COR-L47 (cell line): ENCODE measurements around the gene HOXA10.

Experiments used
- DNase-seq: peaks from one replicate; lab custom pipeline; 2025; lab: John Stamatoyannopoulos, UW

Gene HOXA10

GRCh38 chr7:27179503-27180430 lies 5.6 kb upstream of the HOXA10 start:
- no peak for DNase-seq

- DNase-seq: no peak
Observed at GRCh38 chr7:27179030-27179429, 4.9 kb upstream of the HOXA10 start.

DNA sequence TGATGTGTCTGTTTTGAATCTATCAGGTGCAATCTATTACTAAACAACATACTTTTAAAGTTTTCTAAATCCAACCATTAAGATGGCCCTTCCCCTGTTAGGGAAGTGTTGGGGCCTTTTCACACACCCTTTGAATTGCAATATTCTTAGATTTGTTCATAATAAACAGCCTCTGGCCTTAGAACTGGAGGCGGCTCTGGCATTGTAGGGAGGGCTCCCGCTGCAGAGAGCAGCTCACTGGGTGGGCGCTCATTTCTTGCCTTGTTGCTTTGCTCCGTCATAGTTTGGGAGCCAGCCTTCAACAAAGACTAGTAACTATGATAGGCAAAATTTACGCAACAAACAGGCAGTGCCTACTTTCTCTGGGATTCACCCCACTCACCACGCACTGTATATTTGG lies 4.2 kb upstream of the HOXA10 start:
- no peak for DNase-seq

- no peak for DNase-seq
Observed at GRCh38 chr7:27177795-27178320, 3.7 kb upstream of the HOXA10 start.

- no peak for DNase-seq
Observed at GRCh38 chr7:27176962-27177794, 3.1 kb upstream of the HOXA10 start.

DNA sequence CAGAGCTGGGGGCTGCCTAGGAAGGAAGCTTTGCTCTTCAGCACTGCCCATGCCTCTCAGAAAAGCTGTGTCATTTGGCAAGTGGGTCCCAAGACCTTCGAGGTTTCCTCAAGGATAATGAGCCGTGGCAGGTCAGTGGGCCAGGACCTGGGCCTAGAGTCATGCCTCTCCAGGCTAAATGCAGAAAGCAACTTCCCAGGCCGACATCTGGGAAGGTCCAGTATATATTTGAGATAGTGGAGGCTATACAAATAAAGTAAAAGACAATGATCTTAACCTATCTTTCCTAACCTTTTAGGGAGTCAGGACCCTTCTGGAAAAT lies 2.4 kb upstream of the HOXA10 start:
- DNase-seq: no peak

- no peak for DNase-seq
Observed at GRCh38 chr7:27175626-27176523, 1.8 kb upstream of the HOXA10 start.

GRCh38 chr7:27174874-27175625 lies 930 bp upstream of the HOXA10 start:
- no peak for DNase-seq

- peak; percentile 64 for DNase-seq
Observed at GRCh38 chr7:27173511-27173955, 587 bp downstream of the HOXA10 start.

DNA sequence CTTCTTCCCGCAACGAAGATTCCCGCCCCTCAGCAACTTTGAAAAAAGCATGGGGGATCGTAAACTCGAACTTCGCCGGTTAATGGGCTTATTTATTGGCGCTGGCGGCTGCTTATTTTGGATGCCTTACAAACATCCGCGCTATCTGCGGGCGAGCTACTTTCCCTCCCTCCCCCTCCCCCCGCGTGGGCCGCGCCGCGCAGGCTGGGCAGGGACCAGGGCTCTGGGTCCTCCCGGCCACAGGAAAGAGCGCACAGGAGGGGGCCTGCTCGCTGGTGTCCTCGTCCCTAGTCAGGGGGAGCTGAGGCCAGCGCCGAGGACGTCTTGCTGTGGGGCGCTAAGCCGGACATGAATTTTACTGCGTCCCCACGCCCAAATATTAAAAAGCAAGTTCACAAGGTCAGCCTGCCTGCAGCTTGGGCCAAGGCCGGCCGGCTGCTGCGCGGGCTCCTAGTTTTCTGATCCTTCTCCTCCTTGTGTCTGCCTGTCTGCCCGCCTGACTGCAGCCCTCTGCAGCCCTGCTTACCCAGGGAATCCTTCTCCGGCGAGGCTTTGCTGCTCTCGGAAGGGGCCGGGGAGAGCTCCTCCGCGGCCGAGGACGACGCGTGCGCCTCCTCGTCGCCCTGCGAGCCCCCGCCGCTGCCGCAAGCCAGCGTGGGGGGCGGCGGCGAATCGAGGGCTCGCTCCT lies 1.2 kb downstream of the HOXA10 start:
- DNase-seq: peak; percentile 74

GRCh38 chr7:27172315-27172774 lies 1.8 kb downstream of the HOXA10 start:
- DNase-seq: no peak

GRCh38 chr7:27171637-27172314 lies 2.3 kb downstream of the HOXA10 start:
- DNase-seq: peak; percentile 50

DNA sequence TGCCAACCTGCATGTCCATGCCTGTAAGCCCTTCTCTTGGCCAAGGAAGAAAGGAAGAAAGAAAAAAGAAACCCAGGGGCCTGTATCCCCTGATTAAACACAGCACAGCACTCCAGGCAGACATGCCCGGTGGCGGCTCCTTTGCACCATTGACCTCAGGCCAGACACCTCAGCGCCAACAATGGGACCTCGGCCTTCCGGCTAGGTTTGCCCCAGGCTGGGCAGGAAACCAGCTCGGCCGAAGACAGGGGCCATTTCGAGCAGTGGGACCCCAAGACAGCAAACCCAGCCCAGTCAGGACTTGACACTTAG lies 2.8 kb downstream of the HOXA10 start:
- no peak for DNase-seq

GRCh38 chr7:27170426-27171324 lies 3.4 kb downstream of the HOXA10 start:
- no peak for DNase-seq

DNA sequence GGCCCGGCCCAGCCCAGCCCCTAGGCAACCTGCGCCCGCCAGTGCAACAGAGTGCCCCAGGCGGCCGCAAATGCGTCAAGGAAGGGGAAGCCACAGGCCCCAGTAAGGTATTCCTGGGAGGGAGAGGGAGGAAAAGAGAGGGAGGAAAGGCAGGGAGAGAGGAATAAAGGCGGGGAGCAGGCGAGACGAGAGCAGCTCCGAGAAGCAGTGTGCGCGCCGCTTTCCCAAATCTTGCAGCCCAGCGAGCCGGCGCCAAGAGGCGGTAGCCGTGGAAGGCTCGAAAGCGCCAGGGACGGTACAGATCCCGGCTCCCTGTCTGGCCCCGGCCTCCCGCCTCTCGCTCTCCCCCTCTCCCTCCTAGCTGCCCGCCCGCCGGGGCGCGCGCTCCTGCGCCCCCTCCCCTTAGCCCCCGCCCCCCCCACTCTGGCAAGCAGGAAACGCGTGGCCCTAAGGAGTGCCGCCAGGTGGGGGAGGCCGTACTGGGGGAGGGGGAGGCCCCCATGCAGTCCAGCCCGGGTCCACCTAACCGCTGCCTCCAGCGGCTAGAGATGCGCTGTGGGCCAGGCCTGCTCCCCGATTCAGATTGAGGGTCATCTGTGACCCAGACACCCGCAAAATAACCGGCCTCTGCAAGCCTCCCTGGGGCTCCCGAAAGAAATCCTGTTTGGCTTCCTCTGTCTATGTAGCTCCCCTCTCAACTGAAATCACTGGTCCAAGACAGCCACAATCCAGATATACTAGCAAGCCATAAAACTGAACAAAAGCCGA lies 4.3 kb downstream of the HOXA10 start:
- DNase-seq: peak; percentile 85

DNA sequence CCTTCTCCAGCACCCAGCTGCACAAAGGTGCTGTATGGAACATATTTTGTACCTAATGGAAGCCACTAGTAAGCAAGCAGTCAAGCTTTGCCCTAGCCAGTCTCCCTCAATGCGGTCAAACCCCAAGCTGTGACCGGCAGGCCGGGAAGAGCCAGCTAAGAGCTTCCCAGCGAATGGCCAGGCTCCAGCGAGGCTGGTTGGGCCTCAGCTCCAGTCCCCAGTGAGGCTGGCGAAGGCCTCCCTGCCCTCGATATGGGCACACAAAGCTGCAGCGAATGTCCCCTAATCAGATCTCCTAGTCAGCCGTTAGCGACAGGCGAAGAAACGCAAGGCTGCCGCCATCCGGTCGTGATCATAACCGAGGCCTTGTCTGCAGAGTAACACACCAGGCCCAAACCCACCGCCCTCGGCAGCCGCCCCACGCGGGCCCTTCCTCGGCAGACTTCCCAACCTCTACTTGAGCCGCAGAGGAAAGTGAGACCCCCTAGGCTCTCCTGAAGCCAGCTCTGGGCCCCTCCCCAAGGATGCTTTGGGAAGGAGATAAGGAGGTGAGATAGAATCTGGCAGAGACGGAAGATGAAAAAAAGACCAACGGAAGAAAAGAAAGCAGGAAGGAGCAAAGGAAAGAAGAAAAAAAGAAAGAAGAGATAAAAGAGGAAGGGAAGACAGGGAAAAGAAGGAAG lies 5.7 kb downstream of the HOXA10 start:
- DNase-seq: peak; percentile 85

DNA sequence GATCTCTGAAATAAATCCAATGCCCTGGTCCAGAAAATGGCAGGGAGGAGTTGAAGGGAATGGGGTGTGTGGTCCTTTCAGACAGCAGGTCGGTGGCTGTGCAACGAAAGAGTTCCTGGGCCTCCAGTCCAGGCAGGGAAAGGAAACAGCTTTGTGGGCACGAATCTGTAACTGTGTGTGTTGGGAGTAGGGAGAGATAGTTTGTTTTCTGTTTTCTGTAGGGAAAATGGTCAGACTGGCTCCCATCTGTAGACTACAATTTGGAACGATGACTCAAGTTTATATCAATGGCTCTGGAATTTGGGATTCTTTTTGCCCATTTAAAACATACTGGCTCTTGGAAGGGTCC lies 6.2 kb downstream of the HOXA10 start:
- DNase-seq: no peak
